Chondrocyte (in vitro differentiated cells): Measurements from ENCODE around the gene ZNF878. TPM values are rescaled to one million over a fixed set of nuclear protein-coding genes. Genes with fewer than 3 reads are reported as not detected.
"Not testable (repeated sequence)": the region's sequence is repeated elsewhere in the genome, so short reads cannot be mapped to it uniquely, and the experiment has no call there.

Experiments used
- DNase-seq: peaks from one replicate; pipeline ENCODE4 v3.0.0; 2021; ENCODE audit warnings: mixed read lengths, low spot score
- H3K27ac Mint-ChIP-seq: one replicate; pipeline ENCODE4 v1.8.0; 2021; ENCODE audit warnings: mild to moderate bottlenecking, moderate library complexity, mixed read lengths; ENCODE audit not compliant: unreplicated experiment
- H3K27me3 Mint-ChIP-seq: 2 replicates; pipeline ENCODE4 v1.8.0; 2021; ENCODE audit warnings: low read depth, mixed read lengths
- H3K36me3 Mint-ChIP-seq: 2 replicates; pipeline ENCODE4 v1.8.0; 2021; ENCODE audit warnings: low read depth, mixed read lengths
- H3K4me1 Mint-ChIP-seq: 2 replicates; pipeline ENCODE4 v1.8.0; 2021; ENCODE audit warnings: low read depth, mild to moderate bottlenecking, mixed read lengths
- H3K4me3 Mint-ChIP-seq: one replicate; pipeline ENCODE4 v1.8.0; 2021; ENCODE audit warnings: mild to moderate bottlenecking, moderate library complexity, mixed read lengths; ENCODE audit not compliant: unreplicated experiment
- H3K9me3 Mint-ChIP-seq: 2 replicates; pipeline ENCODE4 v1.8.0; 2021; ENCODE audit warnings: low read depth, mixed read lengths
- total RNA-seq: library from RNA; stranded (reverse); gene quantifications from 3 replicates; pipeline ENCODE4 v1.2.1, GENCODE V29; 2021
- TF ChIP-seq, protein P1 (sequence below): fragments of 200-600 bp; sonication (generic); IDR thresholded peaks from 2 replicates; pipeline ENCODE4 v1.5.0; 2021; ENCODE audit warnings: antibody characterized with exemption, mild to moderate bottlenecking, moderate library complexity

The ZNF878 gene
- total RNA-seq, 1 donor from 2014 or later, result 0.32 TPM

DNA sequence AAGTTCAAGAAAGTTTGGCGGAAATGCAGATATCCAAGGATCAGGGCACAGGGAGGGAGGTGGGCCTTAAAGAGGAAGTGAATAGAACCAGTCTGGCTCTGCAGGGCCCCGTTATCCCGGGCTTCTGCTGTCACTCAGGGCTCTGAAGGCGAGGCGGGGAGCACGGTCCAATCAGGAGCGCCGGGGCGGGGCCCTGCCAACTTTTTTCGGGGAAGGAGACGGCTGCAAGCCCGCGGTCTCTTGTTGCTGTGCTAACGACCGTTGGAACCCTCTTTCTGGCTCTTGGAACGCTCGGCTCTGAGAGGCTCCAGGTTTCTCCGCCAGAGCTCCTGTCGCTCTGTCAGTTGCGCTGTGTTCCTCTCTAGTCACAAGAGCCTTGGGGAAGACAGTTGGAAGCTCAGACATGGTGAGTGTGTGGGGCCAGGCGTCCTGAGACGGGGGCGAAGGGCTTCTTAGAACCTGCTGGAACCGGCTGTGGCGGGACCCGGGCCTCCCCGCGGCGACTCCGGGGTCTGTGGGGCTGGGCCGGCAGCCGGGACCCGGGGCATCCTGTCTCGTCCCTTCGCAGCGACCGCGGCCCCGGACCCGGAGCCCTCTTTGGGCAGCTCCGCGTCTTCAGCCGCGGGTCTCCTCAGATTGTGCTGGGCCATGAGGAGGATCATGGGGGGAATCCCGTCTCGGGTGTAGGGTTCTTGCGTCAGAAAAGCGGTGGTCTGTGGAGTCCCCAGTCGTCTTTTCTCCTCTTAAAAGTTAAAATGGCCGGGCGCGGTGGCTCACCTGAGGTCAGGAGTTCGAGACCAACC is 39.5 kb upstream of the ZNF878 start:
- Mint-ChIP-seq H3K4me3 (peak overlapping the region; percentile 85), H3K27ac (peak overlapping the region; percentile 98), H3K4me1 (peaks cover 22% of the 10 kb centered on the region), H3K9me3 (peaks cover 7% of the 10 kb centered on the region), H3K27me3 (no peaks in the 10 kb centered on the region), H3K36me3 (peaks cover 10% of the 10 kb centered on the region)
- TF ChIP-seq, protein P1, sequence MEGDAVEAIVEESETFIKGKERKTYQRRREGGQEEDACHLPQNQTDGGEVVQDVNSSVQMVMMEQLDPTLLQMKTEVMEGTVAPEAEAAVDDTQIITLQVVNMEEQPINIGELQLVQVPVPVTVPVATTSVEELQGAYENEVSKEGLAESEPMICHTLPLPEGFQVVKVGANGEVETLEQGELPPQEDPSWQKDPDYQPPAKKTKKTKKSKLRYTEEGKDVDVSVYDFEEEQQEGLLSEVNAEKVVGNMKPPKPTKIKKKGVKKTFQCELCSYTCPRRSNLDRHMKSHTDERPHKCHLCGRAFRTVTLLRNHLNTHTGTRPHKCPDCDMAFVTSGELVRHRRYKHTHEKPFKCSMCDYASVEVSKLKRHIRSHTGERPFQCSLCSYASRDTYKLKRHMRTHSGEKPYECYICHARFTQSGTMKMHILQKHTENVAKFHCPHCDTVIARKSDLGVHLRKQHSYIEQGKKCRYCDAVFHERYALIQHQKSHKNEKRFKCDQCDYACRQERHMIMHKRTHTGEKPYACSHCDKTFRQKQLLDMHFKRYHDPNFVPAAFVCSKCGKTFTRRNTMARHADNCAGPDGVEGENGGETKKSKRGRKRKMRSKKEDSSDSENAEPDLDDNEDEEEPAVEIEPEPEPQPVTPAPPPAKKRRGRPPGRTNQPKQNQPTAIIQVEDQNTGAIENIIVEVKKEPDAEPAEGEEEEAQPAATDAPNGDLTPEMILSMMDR, result no peak
- peak; percentile 95 for DNase-seq

DNA sequence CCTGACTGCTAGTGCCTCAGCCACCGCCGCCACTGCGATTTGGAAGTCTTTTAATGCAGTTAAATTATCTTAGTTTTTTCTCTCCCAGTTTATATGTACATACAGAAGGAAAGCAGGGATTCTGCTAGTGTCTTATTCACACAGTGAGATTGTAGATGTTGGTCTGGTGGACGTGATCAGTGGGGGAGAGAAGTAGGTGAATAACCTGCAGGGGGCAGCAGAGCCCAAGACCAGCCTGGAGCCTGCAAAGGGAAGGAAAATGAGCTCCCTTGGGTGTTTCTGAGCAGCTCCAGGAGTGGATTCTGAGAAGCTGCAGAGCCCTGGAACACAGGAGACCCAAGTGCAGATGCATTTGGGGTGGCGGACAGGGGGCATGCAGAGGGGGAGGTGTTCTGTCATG is 38.0 kb upstream of the ZNF878 start:
- no peaks in the 10 kb centered on the region for H3K27me3 Mint-ChIP-seq
- peaks cover 22% of the 10 kb centered on the region for H3K4me1 Mint-ChIP-seq
- peak overlapping the region; percentile 10 for H3K4me3 Mint-ChIP-seq
- no peak for DNase-seq
- TF ChIP-seq, protein P1, result peak; percentile 80
- H3K27ac Mint-ChIP-seq, result peak overlapping the region; percentile 18
- peaks cover 6% of the 10 kb centered on the region for H3K36me3 Mint-ChIP-seq
- peaks cover 7% of the 10 kb centered on the region for H3K9me3 Mint-ChIP-seq

DNA sequence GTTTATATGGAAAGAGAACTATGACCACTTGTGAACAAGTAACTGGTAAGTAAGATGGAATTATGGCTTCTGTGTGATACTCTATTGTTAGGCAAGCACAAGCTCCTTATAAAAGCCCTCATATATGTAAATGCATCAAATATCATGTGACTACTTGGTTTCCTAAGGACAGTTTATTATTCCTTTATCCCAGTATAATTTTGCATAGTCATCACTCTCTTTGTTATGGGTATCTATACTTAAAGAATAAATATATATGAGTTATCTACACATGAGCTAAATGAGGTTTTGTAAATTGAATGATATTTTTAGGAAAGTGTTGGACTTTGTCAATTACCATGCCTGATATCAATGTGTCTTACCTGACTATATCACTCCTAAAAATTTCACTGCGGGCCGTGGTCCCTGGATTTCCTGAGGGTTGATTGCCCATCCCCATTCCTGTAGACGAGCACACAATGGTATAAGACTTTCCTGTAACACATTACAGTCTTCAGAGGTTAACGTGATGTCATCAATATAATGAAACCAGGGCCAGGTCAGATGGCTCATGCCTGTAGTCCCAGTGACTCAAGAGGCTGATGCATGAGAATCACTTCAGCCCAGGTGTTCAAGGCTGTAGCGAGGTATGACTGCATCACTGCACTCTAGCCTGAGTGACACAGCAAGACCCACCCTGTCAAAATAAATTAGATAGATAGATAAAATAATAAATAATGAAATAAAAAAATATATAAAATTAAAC is 32.5 kb upstream of the ZNF878 start:
- Mint-ChIP-seq H3K36me3 (peaks cover 18% of the 10 kb centered on the region), H3K4me1 (no peaks in the 10 kb centered on the region), H3K27me3 (no peaks in the 10 kb centered on the region), H3K27ac (no peak overlapping the region), H3K9me3 (peaks cover 22% of the 10 kb centered on the region), H3K4me3 (no peak overlapping the region)
- no peak for DNase-seq
- TF ChIP-seq, protein P1, result no peak

DNA sequence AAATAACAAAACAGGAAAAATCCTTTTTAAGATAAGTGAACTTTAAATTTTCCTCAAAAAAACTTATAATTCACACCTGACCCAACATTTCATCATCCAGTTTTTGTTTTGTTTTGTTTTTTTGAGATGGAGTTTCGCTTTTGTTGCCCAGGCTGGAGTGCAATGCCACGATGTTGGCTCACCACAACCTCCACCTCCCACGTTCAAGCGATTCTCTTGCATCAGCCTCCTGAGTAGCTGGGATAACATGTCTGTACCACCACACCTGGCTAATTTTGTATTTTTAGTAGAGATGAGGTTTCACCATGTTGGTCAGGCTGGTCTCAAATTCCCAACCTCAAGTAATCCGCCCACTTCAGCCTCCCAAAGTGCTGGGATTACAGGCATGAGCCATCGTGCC is 30.6 kb upstream of the ZNF878 start:
- H3K4me3 Mint-ChIP-seq, H3K4me1 Mint-ChIP-seq, DNase-seq, H3K27me3 Mint-ChIP-seq, H3K27ac Mint-ChIP-seq: not testable (repeated sequence)
- Mint-ChIP-seq H3K36me3 (peaks cover 28% of the 10 kb centered on the region), H3K9me3 (peaks cover 29% of the 10 kb centered on the region)

DNA sequence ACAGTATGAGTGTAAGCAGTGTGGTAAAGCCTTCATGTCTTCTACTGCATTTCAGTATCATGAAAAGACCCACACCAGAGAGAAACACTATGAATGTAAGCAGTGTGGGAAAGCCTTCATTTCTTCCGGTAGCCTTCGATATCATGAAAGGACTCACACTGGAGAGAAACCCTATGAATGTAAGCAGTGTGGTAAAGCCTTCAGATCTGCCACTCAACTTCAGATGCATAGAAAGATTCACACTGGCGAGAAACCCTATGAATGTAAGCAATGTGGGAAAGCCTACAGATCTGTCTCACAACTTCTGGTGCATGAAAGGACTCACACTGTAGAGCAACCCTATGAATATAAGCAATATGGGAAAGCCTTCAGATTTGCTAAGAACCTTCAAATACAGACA is 24.6 kb upstream of the ZNF878 start:
- H3K4me3 Mint-ChIP-seq, result no peak overlapping the region
- DNase-seq, result no peak
- H3K4me1 Mint-ChIP-seq, result no peaks in the 10 kb centered on the region
- peaks cover 75% of the 10 kb centered on the region for H3K36me3 Mint-ChIP-seq
- H3K27ac Mint-ChIP-seq, result no peak overlapping the region
- H3K27me3 Mint-ChIP-seq, result no peaks in the 10 kb centered on the region
- peaks cover 62% of the 10 kb centered on the region for H3K9me3 Mint-ChIP-seq
- TF ChIP-seq, protein P1, result no peak

DNA sequence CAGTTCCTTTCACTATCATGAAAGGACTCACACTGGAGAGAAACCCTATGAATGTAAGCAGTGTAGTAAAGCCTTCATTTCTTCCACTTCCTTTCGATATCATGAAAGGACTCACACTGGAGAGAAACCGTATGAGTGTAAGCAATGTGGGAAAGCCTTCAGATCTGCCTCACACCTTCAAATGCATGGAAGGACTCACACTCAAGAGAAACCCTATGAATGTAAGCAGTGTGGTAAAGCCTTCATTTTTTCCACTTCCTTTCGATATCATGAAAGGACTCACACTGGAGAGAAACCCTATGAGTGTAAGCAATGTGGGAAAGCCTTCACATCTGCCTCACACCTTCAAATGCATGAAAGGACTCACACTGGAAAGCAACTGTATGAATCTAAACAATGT is 23.6 kb upstream of the ZNF878 start:
- not testable (repeated sequence) for DNase-seq, H3K4me3 Mint-ChIP-seq, H3K27ac Mint-ChIP-seq, H3K27me3 Mint-ChIP-seq, H3K4me1 Mint-ChIP-seq
- H3K36me3 Mint-ChIP-seq, result peaks cover 73% of the 10 kb centered on the region
- H3K9me3 Mint-ChIP-seq, result peaks cover 60% of the 10 kb centered on the region
